C4-2B (cell line): ENCODE measurements around the gene CCDC170.

ENCODE experiments used
- CTCF ChIP-seq: fragments of 450-650 bp; conservative IDR thresholded peaks from 2 replicates; pipeline ENCODE4 v1.5.1; 2017; ENCODE audit warnings: mild to moderate bottlenecking
- ZFX ChIP-seq: fragments of 450-650 bp; IDR thresholded peaks from 2 replicates; pipeline ENCODE4 v1.6.1; 2017

- TF ChIP-seq ZFX (no peak), CTCF (no peak)
These were observed 43.7 kb downstream of the CCDC170 start for GRCh38 chr6:151537556-151537955.
